Pons (tissue), 1 donor: ENCODE results near the gene GET3.

Source experiments
- DNase-seq: peaks from one replicate; pipeline ENCODE4 v3.0.0-alpha.2; 2016; ENCODE audit warnings: low spot score

GET3 gene

DNA sequence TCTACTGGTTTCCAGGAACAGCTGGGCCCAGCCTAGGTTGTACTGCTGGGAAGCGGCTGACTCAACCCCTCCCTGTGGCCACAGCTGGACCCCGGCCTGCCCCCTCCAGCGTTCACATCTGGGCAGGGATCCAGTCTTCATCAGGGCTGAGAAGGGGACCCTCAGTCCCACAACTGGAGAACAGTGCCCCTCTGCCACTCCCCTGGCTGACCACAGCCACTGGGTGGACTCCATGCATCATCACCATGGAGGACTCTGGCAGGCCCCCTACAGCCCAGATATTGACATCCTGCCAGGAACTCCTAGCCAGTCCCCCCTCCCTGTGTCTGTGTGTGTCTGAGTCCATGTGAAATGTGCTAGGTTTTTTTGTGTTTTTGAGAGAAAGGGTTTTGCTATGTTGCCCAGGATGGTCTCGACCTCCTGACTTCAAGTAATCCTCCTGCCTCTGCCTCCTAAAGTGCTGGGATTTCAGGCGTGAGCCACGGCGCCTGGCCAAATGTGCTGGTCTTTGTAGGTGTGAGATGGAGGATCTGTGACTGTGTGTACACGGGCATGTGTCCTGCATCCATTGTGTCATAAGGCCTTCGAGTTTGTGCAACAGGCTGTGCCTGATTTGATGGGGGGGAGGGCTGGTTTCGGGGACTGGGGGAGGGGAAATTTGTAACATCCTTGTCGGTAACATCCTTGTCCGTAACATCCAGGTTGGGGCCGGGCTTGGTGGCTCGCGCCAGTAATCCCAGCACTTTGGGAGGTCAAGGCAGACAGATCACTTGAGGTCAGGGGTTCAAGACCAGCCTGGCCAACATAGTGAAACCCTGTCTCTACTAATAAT, 42.1 kb downstream of the GET3 start:
- DNase-seq: no peak

DNA sequence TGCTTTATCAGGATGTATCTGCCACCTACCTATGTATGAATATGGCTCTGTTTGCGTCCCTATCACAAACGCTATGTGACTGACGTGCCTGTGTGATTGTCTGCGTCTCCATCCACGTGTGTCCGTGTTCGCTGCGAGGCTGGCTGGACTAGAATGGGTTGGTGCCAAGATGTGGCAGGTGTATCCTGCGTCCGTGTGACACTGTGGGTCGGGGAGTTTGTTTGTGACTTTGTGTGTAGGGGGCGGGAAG, 44.8 kb downstream of the GET3 start:
- DNase-seq: no peak

DNA sequence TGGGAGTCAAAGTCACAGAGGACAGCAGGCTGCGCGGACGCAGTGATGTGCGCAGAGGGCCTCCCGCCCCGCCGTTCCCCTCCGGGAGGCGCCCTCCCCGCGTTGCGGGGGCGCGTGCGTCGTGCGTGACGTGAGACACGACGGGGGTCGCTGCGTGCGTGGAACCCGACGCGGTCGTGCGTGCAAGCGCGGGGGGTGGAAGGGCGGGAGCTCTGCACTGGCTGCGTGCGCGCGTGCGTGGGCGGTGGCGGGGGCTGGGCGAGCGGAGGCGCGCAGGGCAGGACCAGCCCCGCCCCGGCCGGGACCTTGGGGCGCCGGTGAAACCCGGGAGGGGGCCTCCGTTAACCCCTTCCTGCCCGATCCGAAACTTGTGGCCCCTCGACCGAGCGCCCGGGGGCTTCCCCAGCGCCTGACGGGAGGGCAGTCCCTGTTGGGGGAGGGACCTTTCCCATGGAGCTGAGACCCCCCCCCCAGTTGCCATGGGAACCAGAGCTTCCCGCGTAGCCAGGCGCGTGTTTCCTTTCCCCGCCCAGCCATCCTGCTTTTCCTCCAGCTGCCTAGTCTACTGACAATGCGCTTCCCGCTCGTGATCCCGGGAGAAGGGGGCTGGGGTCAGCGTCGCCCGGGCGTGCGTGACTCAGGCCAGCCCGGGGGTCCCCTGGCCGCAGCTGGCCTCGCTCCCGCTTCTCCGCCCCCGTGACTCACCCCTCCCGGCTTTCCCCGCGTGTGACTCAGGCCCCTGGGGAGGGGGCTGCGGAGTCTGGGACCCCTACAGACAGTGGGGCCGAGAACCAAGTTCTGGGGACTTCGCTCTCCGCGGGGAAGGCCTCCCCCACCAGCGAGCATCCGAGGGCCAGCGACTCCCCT, 45.4 kb downstream of the GET3 start:
- DNase-seq: peak; percentile 79

DNA sequence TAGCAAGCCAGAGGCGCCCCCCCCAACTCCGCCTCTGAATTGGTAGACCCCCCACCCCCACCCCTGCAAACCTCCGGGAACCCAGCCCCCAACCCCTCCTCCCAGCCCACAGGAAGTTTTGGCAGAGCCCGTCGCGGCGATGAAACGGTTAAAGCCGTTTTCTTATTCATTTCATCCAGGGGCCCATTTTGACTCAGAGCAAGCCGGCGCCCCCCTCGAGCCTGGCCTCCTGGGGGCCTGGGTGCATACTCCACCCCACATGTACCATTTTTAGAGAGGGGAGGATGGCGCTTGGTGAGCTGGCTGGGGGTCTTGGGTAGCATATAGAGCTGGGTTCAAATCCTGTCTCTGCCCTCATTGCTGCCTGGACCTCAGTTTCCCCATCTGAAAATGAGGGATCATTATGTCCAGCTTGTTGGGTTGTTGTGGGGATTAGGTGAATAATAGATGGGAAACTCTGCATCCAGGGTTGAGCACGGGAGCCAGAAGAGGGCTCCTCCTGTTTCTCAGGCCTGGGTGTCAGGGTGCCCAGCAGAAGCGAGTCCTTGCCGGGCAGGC, 46.1 kb downstream of the GET3 start:
- no peak for DNase-seq

- DNase-seq: no peak
Measured at GRCh38 chr19:12783849-12784393, 46.6 kb downstream of the GET3 start.

- no peak for DNase-seq
Measured at GRCh38 chr19:12784394-12784870, 47.1 kb downstream of the GET3 start.

GRCh38 chr19:12784871-12785430, 47.7 kb downstream of the GET3 start:
- no peak for DNase-seq

- peak; percentile 73 for DNase-seq
Measured at GRCh38 chr19:12785431-12786031, 48.2 kb downstream of the GET3 start.

DNA sequence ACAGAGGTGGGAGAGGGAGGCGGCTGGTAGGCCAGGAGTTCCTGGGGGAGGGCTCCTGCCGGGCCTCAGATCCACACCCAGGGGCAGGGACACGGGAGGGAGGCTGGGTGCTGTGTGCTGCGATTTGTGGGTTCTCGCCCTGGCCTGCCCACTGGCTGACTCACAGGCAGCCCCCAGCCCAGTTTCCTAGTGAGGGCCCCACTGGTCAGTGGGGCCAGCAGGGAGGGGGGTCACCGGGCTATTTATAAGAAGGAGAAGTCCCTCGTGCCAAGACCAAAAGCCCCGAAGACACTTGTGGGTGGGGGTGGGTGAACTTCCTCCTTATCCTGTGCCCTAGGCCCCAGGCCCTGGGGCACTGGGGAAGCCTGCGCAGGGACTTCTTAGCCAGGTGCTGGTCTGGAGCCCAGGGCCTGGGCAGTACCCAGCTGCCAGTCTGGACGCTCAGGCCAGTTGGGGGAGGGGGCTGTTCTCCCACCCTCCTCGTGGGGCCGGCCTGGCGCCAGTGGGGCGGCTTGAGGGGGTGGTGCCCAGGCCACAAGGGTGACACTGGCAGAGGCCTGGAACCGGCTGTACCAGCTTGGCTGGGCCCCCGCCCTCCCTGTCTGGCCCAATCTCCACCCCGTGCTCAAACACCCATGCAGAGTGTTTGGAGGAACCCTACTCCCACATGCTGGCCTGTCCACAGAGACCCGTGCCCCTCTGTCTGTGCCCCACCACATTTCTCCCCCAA, 49.0 kb downstream of the GET3 start:
- peak; percentile 78 for DNase-seq

DNA sequence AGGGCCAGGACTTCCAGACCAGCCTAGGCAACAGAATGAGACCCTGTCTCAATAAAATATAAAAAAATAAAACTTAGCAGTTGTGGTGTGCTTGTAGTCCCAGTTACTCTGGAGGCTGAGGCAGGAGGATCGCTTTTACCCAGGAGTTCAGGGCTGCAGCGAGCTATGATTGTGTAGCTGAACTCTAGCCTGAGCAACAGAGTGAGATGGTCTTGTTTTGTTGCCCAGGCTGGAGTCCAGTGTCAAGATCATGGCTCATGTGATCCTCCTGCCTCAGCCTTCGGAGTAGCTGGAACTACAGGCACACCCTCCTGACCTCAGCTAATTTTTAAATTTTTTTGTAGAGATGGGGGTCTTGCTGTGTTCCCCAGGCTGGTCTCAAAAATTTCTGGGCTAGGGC, 49.7 kb downstream of the GET3 start:
- no peak for DNase-seq

- no peak for DNase-seq
Measured at GRCh38 chr19:12787458-12787857, 50.2 kb downstream of the GET3 start.

- DNase-seq: no peak
Measured at GRCh38 chr19:12788042-12788681, 50.9 kb downstream of the GET3 start.

DNA sequence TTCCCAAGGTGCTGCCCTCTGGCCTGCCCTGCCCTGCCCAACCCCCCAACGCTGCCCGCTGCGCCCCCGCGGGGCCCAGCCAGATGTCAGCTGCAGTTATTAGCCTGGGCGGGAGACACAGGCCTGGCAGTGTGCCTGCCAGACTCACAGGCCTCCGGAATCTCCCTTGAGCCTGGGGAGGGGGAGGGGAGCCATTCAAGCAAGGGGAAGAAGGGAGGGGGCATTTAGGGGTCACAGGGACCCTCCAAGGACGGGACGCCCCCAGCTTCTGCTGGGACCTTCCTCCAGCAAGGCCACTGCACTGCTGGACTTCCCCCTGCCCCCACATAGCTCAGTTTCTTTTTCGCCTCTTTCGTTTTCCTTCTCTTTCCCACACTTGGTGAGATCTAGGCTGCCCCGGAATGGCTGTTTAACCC, 51.4 kb downstream of the GET3 start:
- DNase-seq: peak; percentile 74

DNA sequence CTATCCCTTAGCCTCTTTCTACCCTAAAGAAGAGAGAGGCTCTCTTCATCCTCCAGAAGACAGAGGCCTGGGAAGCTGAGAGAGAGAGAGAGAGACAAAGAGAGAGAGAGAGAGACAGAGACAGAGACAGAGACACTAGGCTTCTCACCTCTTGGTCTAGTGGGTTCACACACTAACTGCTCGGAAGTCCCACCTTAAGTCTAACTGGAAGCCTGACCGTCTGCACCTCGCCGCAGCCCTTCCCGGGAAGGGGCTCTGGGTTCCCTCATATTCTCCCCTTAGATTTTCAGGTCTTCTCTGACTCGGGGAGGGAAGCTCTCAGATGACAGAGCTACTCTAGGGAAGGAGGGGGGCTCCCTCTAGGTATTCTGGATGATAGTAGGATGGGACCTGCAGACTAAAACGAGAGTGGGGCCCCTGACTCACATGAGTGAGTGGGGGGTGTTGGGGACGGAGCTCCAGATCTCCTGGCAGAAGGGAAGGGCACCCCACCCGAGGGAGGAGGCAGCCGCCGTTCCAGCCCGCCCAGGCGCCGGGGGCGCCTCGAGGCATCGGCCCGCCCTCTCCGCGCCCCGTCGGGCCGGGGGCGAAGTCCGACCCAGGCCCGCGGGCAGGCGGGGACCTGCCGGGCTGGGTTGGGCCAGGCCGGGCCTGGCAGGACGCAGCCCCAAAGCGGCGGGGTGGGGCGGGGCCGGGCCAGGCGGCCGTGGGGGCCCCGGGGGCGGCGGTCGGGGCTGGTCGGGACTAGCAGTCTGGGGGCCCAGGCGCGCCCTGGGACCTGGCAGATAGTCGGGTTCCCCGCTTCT, 52.0 kb downstream of the GET3 start:
- DNase-seq: no peak

DNA sequence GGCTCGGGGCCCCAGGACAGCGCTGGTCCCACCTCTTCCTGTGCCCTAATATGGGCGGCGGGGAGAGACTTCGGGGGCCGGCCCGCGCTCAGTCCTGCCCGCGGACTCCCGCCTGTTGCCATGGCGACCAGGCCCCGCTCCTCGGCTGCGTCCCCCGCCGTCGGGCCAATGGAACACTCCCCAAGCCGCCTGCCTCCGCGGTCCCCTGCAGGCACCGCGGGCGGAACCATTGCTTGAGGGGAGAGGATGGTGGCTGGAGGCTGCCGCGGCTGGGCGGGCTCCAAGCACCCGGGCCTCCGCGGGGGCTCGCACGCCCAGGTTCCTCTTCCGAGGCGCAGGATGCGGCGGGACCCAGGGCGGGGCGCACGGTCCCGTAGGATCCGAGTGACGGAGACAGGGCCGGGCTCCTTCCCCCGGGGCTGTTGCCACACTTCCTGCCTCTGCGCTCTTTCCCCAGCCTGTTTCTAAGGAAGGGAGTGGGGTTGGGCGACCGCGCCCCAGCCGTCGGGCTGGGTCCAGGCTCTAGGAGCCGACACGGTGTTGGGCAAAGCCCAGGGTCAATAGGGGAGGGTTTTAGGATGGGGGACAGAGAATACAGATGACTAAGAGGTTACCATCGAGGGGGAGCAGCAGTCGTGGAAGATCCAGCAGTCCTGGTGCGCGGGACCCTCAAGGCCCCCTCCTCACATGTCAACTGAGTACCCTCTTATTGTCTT, 52.8 kb downstream of the GET3 start:
- peak; percentile 91 for DNase-seq

DNA sequence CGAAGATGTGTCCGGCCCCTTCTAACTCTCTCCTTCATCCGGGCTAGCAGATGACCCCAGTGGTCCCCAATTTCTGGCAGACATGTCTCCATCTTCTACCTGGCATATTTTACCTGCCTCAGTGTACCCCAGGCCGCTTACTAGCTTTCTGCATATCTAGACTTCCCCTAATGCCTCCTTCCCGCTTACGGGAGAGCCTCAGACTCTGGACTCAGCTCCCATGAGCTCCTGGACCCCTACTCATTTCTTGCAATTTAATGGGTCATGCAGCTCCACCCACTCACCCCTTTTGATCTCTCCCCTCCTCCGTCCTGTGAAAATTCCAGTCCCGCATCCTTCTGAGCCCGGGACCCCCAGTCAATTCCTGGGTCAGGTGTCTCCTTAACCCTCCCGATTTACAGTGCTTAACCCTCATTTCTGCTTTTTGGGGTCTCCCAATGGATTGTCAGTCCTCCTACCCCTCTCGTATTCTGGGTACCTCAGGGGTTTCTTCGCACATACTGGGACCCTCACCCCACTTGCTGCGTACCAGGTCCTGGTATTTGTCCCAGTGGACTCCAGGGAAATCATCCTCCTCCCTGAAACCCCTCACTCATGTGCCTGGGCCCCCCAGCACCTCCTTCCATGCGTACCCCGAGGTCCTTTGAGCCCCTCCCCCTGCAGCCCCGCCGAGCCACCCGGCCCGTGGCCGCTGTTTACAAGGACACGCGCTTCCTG, 53.5 kb downstream of the GET3 start:
- no peak for DNase-seq

DNA sequence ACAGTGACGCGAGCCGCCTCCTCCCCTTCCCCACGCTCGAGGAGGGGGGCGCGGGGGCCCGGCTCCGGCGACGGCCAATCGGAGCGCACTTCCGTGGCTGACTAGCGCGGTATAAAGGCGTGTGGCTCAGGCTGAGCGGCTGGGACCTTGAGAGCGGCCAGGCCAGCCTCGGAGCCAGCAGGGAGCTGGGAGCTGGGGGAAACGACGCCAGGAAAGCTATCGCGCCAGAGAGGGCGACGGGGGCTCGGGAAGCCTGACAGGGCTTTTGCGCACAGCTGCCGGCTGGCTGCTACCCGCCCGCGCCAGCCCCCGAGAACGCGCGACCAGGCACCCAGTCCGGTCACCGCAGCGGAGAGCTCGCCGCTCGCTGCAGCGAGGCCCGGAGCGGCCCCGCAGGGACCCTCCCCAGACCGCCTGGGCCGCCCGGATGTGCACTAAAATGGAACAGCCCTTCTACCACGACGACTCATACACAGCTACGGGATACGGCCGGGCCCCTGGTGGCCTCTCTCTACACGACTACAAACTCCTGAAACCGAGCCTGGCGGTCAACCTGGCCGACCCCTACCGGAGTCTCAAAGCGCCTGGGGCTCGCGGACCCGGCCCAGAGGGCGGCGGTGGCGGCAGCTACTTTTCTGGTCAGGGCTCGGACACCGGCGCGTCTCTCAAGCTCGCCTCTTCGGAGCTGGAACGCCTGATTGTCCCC, 54.2 kb downstream of the GET3 start, which contains the start of gene JUNB:
Gene JUNB, plus strand, starts transcription at position 142 of the 706 bp plus-strand sequence. Its CDS starts 286 bp downstream, at position 428.
- peak; percentile 97 for DNase-seq
